RWPE2 (cell line): Measurements from ENCODE around the gene MRPL41.
"Not testable (repeated sequence)": the region's sequence is repeated elsewhere in the genome, so short reads cannot be mapped to it uniquely, and the experiment has no call there.

Experiments
- ATAC-seq: fragments of 200-7000 bp; cut with Tn5 transposase; 3 replicates; pipeline ENCODE4 v1.9.1; 2021; ENCODE audit warnings: low read depth
- DNase-seq: peaks from one replicate; pipeline ENCODE4 v3.0.0-alpha.2; 2020; ENCODE audit warnings: low spot score
- H3K27ac ChIP-seq: fragments of 450-650 bp; 2 replicates; pipeline ENCODE4 v1.5.1; 2017; ENCODE audit warnings: mild to moderate bottlenecking; ENCODE audit not compliant: poor library complexity, severe bottlenecking
- H3K27me3 ChIP-seq: fragments of 250-450 bp; sonication (Bioruptor Pico); 2 replicates; pipeline ENCODE4 v1.5.1; 2021; ENCODE audit warnings: mild to moderate bottlenecking, moderate library complexity; ENCODE audit not compliant: insufficient read depth, poor library complexity, severe bottlenecking
- H3K36me3 ChIP-seq: fragments of 250-450 bp; sonication (Bioruptor Pico); 2 replicates; pipeline ENCODE4 v1.5.1; 2020; ENCODE audit warnings: low read depth, mild to moderate bottlenecking, moderate library complexity
- H3K4me1 ChIP-seq: fragments of 250-450 bp; sonication (Bioruptor Pico); 2 replicates; pipeline ENCODE4 v1.5.1; 2021; ENCODE audit warnings: mild to moderate bottlenecking, moderate library complexity; ENCODE audit not compliant: insufficient read depth, poor library complexity, severe bottlenecking
- H3K4me3 ChIP-seq: fragments of 250-450 bp; sonication (Bioruptor Pico); 2 replicates; pipeline ENCODE4 v1.5.1; 2021; ENCODE audit warnings: mild to moderate bottlenecking, moderate library complexity; ENCODE audit not compliant: severe bottlenecking
- H3K9me3 ChIP-seq: fragments of 250-450 bp; sonication (Bioruptor Pico); 2 replicates; pipeline ENCODE4 v1.5.1; 2021; ENCODE audit warnings: mild to moderate bottlenecking, moderate library complexity; ENCODE audit not compliant: severe bottlenecking
- CTCF ChIP-seq: fragments of 450-650 bp; IDR thresholded peaks from one replicate; pipeline ENCODE4 v1.5.1; 2017; ENCODE audit warnings: mild to moderate bottlenecking, moderate library complexity; ENCODE audit not compliant: poor library complexity, severe bottlenecking

The MRPL41 gene

DNA sequence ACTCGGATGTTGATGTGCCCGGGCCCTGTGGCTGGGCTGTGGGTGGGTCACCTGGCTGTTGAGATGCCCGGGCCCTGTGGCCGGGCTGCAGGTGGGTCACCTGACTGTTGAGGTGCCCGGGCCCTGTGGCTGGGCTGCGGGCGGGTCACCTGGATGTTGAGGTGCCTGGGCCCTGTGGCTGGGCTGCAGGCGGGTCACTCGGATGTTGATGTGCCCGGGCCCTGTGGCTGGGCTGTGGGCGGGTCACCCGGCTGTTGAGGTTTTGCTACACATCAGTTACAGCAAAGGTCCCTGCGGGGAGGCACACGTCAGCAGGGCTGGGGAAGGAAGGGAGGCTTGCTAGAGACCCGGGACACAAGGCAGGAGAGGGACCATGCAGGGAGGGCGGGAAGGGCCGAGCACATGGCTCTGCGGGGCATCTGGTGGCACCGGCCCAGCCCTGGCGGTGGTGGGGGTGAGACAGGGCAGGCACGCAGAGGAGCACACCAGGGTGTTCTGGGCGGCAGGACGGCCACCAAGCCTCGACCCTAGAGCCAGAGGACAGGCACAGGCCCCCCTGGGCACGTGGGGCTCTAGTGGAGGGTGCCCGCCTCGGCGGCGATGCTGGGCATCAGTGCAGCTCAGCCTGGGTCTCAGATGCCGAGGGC lies 36.9 kb upstream of the MRPL41 start:
- ATAC-seq (no peak), DNase-seq (no peak)
- Histone ChIP-seq H3K27ac (no peak overlapping the region), H3K9me3 (no peaks in the 10 kb centered on the region), H3K36me3 (no peaks in the 10 kb centered on the region), H3K4me3 (no peak overlapping the region), H3K4me1 (no peaks in the 10 kb centered on the region), H3K27me3 (no peaks in the 10 kb centered on the region)
- TF ChIP-seq CTCF, result no peak

GRCh38 chr9:137515338-137515724 lies 36.3 kb upstream of the MRPL41 start:
- no peaks in the 10 kb centered on the region for H3K27me3 ChIP-seq
- no peaks in the 10 kb centered on the region for H3K4me1 ChIP-seq
- no peak overlapping the region for H3K4me3 ChIP-seq
- no peak overlapping the region for H3K27ac ChIP-seq
- no peak for DNase-seq
- no peaks in the 10 kb centered on the region for H3K9me3 ChIP-seq
- H3K36me3 ChIP-seq, result no peaks in the 10 kb centered on the region
- no peak for ATAC-seq
- no peak for TF ChIP-seq CTCF

DNA sequence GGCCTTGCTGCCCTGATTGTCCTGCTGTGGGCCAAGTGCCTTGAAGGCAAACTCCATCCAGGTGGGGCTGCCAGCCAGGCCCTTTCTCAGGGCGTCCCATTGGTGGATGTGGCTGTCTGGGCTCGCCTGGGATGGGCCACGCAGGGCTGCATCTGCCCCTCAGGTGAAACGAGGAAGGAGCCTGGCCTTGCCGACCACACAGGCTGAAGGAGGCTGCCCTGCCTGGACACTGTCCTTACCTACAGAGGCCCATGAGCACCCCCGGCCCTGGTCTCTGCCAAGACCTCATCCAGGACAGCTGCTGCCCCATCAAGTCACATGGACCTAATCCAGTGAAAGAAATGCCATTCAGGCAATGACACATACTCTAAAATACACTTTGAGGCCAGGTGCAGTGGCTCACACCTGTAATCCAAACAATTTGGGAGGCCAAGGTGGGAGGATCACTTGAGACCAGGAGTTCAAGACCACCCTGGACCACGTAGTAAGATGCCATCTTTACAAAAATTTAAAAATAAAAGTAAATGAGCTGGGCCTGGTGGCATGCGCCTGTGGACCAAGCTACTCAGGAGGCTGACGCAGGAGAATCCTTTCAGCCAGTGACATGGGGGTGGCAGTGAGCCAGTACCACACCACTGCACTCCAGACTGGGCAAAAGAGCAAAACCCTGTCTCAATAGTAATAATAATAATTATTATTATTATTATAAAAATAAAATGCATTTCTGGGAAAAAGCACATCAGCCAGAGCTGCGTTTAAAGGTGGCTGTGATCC lies 35.3 kb upstream of the MRPL41 start:
- Histone ChIP-seq H3K9me3 (no peaks in the 10 kb centered on the region), H3K4me1 (no peaks in the 10 kb centered on the region), H3K36me3 (no peaks in the 10 kb centered on the region), H3K4me3 (no peak overlapping the region), H3K27ac (no peak overlapping the region), H3K27me3 (no peaks in the 10 kb centered on the region)
- TF ChIP-seq CTCF, result no peak
- DNase-seq (no peak), ATAC-seq (peak; percentile 29; the same call in 1 of the 3 replicates)

DNA sequence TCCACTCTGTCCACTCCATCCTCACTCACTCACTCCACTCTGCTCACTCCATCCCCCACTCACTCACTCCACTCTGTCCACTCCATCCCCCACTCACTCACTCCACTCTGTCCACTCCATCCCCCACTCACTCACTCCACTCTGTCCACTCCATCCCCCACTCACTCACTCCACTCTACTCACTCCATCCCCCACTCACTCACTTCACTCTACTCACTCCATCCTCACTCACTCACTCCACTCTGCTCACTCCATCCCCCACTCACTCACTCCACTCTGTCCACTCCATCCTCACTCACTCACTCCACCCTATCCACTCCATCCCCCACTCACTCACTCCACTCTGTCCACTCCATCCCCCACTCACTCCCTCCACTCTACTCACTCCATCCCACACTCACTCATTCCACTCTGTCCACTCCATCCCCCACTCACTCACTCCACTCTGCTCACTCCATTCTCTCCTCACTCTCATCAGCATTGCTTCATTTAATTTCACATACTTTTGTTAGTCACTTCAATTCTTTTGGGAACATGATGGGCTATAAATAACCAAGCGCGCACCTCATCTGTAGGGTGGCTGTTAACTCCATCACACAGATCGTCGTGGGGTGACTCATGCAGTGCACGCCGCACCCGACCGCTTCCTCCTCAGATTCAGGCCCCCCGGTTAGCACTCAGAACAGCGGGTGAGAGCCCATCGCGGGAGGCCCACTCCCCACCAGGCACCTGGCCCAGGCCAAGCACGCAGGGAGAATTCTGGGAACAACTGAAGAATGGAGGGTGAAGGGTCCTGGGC lies 32.8 kb upstream of the MRPL41 start:
- H3K9me3 ChIP-seq, H3K4me3 ChIP-seq, H3K4me1 ChIP-seq, ATAC-seq, H3K27ac ChIP-seq, H3K27me3 ChIP-seq, DNase-seq, H3K36me3 ChIP-seq: not testable (repeated sequence)

DNA sequence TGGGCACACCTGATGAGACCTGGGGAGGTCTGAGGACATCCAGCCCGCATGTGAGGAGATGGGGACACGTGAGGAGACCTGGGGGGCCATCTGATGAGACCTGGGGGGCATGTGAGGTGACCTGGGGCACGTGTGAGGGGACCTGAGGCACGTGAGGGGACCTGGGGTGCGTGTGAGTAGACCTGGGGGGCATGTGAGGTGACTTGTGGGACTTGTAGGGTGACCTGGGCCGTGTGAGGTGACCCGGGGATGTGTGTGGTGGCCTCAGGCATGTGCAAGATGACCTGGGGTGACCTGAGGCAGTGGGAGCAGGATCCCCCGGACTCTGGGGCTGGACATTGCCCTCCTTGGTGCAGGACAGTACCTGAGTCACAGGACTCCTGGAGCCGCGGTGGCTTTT lies 32.1 kb upstream of the MRPL41 start:
- ATAC-seq (no peak), DNase-seq (no peak)
- Histone ChIP-seq H3K36me3 (no peaks in the 10 kb centered on the region), H3K27me3 (no peaks in the 10 kb centered on the region), H3K4me1 (no peaks in the 10 kb centered on the region), H3K9me3 (no peaks in the 10 kb centered on the region), H3K4me3 (no peak overlapping the region), H3K27ac (no peak overlapping the region)
- TF ChIP-seq CTCF, result no peak
